GM20000 (cell line): ENCODE measurements around the gene CALML3.

Experiments used
- DNase-seq: peaks from one replicate; pipeline ENCODE4 v3.0.0; 2012; ENCODE audit warnings: low spot score
- TF ChIP-seq, protein P1 (sequence below): IDR thresholded peaks from 2 replicates; pipeline ENCODE4 v1.5.1; 2012; ENCODE audit warnings: mild to moderate bottlenecking, control low read depth; ENCODE audit errors: extremely low read depth, missing control alignments

CALML3 gene

DNA sequence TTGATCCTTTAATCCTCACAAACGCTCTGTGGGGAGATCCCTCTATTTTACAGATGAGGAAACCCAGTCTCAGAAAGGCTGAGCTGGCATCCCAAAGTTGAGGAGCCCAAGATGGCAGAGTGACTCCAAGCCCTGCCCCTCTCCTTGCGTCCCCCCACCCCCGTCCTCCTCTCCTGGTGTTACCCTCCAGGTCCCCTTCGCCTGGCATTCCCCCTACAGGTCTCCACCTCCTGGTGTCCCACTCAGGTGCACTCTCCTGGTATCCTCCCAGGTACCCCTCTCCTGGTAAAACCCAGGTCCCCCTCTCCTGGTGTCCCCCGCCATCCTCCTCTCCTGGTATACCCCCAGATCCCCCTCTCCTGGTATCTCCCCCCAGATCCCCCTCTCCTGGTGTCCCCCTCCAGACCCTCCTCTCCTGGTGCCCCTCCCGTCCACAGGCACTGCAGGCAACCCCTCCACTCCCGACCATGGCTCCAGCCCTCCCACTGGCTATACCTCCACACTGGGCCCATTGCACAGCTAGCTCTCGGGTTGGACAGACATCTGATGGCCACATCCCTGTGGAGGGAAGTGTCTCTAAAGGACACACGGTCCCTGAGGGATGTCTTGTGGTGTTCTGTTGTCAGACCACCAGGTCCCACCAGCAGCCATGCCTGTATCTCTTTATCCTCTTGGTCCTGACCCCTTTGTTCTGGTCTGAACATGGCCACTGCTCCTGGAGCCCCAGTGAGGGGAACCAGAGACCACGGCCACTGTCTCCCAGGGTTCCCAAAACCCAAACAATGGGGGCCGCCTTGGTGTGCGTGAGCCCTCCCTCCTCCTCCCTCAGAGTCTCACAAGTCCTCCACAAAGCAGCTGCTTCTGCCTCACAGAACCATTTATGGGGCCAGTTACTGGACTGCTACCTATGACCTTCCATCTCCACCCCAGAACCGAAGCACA is 37.2 kb downstream of the CALML3 start:
- TF ChIP-seq, protein P1, sequence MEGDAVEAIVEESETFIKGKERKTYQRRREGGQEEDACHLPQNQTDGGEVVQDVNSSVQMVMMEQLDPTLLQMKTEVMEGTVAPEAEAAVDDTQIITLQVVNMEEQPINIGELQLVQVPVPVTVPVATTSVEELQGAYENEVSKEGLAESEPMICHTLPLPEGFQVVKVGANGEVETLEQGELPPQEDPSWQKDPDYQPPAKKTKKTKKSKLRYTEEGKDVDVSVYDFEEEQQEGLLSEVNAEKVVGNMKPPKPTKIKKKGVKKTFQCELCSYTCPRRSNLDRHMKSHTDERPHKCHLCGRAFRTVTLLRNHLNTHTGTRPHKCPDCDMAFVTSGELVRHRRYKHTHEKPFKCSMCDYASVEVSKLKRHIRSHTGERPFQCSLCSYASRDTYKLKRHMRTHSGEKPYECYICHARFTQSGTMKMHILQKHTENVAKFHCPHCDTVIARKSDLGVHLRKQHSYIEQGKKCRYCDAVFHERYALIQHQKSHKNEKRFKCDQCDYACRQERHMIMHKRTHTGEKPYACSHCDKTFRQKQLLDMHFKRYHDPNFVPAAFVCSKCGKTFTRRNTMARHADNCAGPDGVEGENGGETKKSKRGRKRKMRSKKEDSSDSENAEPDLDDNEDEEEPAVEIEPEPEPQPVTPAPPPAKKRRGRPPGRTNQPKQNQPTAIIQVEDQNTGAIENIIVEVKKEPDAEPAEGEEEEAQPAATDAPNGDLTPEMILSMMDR = no peak
- DNase-seq = no peak

DNA sequence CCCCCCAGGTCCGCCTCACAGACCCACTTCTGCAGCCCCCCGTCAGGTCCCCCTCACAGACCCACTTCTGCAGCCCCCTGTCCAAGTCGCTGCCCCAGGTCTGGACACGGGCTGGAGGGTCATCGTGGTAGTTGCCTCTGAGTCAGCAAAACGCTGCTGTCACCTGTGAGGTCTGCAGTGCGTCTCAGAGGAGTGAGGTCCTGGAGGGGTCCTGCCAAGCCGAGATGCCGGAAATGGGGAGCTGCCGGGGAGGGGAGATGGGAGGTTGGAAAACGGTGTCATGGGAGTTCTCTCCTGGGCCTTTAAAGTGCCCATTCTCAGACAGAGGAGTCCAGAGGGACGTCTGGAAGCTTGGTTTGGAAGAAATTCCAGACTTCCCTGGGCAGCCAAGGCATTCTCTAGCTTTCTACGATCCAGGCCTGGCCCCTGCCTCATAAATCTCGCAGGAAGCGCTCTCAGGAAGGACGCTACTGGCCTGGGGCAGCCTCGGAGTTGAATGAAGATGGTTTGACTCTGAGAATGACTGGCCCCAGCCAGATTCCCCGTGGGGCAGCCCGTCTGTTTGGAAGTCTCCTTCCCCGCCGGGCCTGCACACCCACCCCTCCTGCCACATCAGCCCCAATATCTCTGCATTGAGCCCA is 38.7 kb downstream of the CALML3 start:
- DNase-seq = no peak
- TF ChIP-seq, protein P1 = no peak

DNA sequence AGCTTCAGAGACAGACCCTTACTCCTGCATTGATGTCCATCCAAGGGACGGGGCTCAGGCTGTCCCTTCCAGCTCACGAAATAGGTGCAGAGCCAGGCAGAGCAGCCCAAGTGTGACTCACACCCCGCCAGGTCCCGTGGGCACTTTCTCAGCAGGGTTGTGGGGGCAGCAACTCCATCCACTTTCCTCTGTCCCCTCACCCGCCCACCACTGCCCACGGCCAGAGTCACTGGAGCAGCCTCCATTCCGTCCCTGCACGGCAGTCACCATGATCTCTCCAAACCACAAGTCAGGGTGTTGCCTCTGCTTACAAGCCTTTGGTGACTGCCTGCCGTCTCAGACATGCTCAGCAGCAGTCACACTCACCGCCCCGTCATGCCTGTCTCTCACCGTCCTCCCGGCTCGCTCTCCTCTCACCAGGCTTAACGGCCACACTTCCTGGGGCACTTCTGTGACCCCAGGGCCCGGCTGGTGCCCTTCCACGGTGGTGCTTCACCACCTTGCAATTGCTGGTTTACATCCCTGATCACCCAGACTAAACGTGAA is 39.3 kb downstream of the CALML3 start:
- DNase-seq = no peak
- TF ChIP-seq, protein P1 = no peak

DNA sequence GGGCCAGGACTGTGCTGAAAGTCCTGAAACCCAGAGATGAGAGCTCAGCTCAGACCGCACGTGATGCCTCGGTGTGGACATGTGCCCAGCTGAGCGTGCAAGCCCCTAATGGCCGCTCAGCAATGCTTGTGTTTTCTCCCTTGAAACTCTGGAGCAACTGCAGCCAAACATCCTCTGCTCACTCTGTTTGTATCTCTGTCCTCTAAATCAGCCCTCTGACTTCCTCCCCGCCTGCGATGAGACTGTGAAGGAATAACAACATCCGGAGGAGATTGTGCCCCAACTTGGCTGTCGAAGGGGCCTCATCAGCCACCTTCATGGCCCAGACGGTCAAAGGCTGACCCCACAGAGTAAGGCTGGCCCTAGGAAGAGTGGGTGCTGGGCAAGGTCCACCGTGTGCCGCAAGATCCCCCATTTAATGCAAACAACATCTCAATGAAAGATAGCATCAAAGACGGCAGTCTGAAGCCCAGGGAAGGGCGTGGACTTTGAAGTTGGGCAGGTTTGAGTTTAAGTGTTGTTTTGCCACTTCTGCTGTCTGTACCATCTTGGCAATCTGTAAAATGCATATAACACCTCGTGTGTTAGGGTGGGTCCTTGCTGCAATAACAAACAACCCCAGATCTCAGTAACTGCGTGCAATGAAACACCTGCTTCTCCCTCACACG is 39.9 kb downstream of the CALML3 start:
- no peak for DNase-seq
- TF ChIP-seq, protein P1 = no peak

DNA sequence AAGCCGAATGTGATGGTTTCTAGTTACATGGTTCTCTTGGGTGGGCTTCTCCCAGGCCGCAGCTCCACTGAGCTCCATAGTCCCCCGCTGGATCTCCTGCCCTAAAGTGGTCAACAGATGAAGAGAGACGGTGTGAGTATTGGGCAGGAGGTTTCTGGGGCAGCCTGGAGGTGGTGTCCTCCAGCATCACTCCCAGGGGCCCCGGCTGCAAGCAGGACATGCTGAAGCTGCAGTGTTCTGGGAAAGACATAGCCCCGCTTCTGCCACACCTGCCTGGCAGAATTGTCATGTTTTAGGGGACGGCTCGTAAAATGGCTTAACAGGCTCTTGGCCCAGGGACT is 40.4 kb downstream of the CALML3 start:
- TF ChIP-seq, protein P1 = no peak
- no peak for DNase-seq

DNA sequence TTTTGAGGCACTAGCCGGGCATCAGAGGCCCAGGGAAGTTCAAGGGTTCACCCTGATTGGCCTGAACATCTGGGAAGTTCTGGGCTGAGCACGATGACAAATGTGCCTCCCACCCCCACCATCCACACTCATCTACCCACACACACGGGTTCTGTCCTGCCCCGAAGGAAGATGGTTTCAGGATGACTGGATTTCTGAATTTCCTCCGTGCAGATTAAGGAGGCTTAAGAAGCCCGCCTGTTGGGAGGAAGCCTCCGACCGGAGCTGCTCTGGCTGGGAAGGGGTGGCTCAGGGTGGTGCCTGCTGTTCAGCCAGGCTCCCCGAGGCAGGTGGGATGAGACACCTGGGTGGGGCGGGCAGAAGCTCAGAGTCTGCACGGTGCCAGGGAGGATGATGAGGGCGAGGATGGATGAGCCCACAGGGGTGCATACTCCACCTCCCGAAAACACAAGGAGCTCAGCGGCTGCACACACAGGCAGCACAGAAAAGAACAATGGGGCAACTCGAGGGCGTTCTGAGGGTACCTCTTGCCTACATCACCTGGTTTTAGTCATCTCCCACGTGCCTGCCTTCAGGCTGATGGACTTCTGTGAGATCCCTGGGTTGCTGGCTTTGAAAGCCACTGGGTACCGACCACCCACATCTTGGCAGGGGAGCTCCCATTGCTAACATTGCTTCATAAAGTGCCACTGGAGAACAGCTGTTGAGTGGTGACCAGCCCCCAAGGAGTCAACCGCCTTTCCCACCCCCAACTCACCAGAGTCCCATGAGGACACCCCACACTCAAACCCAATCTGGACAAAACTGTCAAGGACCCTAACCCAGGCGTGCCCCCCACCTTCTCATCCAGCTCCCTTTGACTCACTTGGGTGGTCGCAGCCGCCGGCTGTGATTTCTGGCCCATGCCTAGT is 41.2 kb downstream of the CALML3 start:
- no peak for DNase-seq
- TF ChIP-seq, protein P1 = no peak
